Upper lobe of left lung (tissue), 6 donors: ENCODE measurements around the gene AP2A2. TPM values are rescaled to one million over a fixed set of nuclear protein-coding genes. Genes with fewer than 3 reads are reported as not detected.
A peak's percentile ranks its signal among the peaks of the same experiment; 100 is the strongest.

Experiments
- ATAC-seq, 2 donors: fragments of 200-7000 bp; cut with Tn5 transposase; one replicate each; pipeline ENCODE4 v1.9.1; 2022; ENCODE audit warnings: mild to moderate bottlenecking in 2 of 2, moderate library complexity in 2 of 2; ENCODE audit not compliant: low FRiP score in 2 of 2
- DNase-seq, 2 donors: peaks; one replicate each; pipeline ENCODE4 v3.0.0-alpha.2; 2019 to 2020
- H3K27ac ChIP-seq, 4 donors: fragments of 200-600 bp; sonication (generic); one replicate each; pipeline ENCODE4 v1.5.1; 2016 to 2019
- H3K27me3 ChIP-seq, 4 donors: fragments of 200-600 bp; sonication (generic); one replicate each; pipeline ENCODE4 v1.5.1; 2017 to 2019
- H3K36me3 ChIP-seq, 4 donors: fragments of 200-600 bp; sonication (generic); one replicate each; pipeline ENCODE4 v1.5.1; 2016 to 2019
- H3K4me1 ChIP-seq, 4 donors: fragments of 200-600 bp; sonication (generic); one replicate each; pipeline ENCODE4 v1.5.1; 2018 to 2019
- H3K4me3 ChIP-seq, 4 donors: fragments of 200-600 bp; sonication (generic); one replicate each; pipeline ENCODE4 v1.5.1; 2017 to 2019; ENCODE audit warnings: mild to moderate bottlenecking in 2 of 4, moderate library complexity in 1 of 4
- H3K9me3 ChIP-seq, 4 donors: fragments of 200-600 bp; sonication (generic); one replicate each; pipeline ENCODE4 v1.5.1; 2018 to 2019
- EP300 ChIP-seq, 4 donors: sonication (generic); formaldehyde crosslinking; IDR thresholded peaks; one replicate each; pipeline ENCODE4 v1.5.1; 2017; ENCODE audit warnings: antibody characterized with exemption in 4 of 4, control low read depth in 2 of 4
- POLR2A ChIP-seq, 4 donors: fragments of 450-650 bp; IDR thresholded peaks; one replicate each; pipeline ENCODE4 v1.5.1; 2016 to 2017; ENCODE audit warnings: antibody characterized with exemption in 4 of 4, mild to moderate bottlenecking in 2 of 4
- POLR2AphosphoS5 ChIP-seq, 2 donors: sonication (generic); formaldehyde crosslinking; IDR thresholded peaks; one replicate each; pipeline ENCODE4 v1.5.1; 2017; ENCODE audit warnings: antibody characterized with exemption in 2 of 2
- WGBS, 2 donors: methylation state at CpG; one replicate each; pipeline ENCODE4 v1.1.5; 2017 to 2018; 5-methylcytosine and 5-hydroxymethylcytosine counted together
- total RNA-seq, 6 donors: library from RNA; depleted of rRNA in 4 of 6; stranded (reverse); fragments of >200 nt in 4 of 6; gene quantifications; one replicate each; pipeline versions ENCODE4 v1.1.0 to v1.2.1, GENCODE V29; 2016 to 2021
- TF ChIP-seq, protein P1 (sequence below), 6 experiments: fragments of 450-650 bp in 4 of 6; fragments of 200-600 bp in 2 of 6; sonication (generic) in 2 of 6; IDR thresholded peaks; one replicate each; pipeline ENCODE4 v1.5.1; 2016 to 2019; ENCODE audit warnings: antibody characterized with exemption in 6 of 6
- donor health status: DM: no; HTN: no; CAD: no; lungs with moderate emphysema.
- donor health status: DM: no; HTN: yes; CAD: no; lungs with severe emphysema.

Gene AP2A2
- total RNA-seq, 6 donors from 2014 or later, result 55.7 to 273 (median 103) TPM

GRCh38 chr11:995044-995751 lies 69.5 kb downstream of the AP2A2 start:
- no peaks in the 10 kb centered on the region for H3K27me3 ChIP-seq
- peak in 1 of 2 donors; percentile 38 for DNase-seq
- H3K4me1 ChIP-seq, result no peaks in the 10 kb centered on the region
- TF ChIP-seq POLR2A (IDR thresholded peaks at IDR 0.05), result no peak
- no peak for TF ChIP-seq EP300 (IDR thresholded peaks at IDR 0.05)
- no peak for TF ChIP-seq POLR2AphosphoS5 (IDR thresholded peaks at IDR 0.05)
- TF ChIP-seq, protein P1, sequence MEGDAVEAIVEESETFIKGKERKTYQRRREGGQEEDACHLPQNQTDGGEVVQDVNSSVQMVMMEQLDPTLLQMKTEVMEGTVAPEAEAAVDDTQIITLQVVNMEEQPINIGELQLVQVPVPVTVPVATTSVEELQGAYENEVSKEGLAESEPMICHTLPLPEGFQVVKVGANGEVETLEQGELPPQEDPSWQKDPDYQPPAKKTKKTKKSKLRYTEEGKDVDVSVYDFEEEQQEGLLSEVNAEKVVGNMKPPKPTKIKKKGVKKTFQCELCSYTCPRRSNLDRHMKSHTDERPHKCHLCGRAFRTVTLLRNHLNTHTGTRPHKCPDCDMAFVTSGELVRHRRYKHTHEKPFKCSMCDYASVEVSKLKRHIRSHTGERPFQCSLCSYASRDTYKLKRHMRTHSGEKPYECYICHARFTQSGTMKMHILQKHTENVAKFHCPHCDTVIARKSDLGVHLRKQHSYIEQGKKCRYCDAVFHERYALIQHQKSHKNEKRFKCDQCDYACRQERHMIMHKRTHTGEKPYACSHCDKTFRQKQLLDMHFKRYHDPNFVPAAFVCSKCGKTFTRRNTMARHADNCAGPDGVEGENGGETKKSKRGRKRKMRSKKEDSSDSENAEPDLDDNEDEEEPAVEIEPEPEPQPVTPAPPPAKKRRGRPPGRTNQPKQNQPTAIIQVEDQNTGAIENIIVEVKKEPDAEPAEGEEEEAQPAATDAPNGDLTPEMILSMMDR (IDR thresholded peaks at IDR 0.05), result no peak
- ATAC-seq, result no peak
- peaks cover 31 to 87% (median 66%) of the 10 kb centered on the region in 4 donors for H3K36me3 ChIP-seq
- peak overlapping the region in 1 of 4 donors; percentile 35 for H3K27ac ChIP-seq
- no peaks in the 10 kb centered on the region for H3K9me3 ChIP-seq
- 79 to 82% methylated on average over 12 to 15 of the region's 16 CpGs for WGBS, 2 donors
- no peak overlapping the region for H3K4me3 ChIP-seq

DNA sequence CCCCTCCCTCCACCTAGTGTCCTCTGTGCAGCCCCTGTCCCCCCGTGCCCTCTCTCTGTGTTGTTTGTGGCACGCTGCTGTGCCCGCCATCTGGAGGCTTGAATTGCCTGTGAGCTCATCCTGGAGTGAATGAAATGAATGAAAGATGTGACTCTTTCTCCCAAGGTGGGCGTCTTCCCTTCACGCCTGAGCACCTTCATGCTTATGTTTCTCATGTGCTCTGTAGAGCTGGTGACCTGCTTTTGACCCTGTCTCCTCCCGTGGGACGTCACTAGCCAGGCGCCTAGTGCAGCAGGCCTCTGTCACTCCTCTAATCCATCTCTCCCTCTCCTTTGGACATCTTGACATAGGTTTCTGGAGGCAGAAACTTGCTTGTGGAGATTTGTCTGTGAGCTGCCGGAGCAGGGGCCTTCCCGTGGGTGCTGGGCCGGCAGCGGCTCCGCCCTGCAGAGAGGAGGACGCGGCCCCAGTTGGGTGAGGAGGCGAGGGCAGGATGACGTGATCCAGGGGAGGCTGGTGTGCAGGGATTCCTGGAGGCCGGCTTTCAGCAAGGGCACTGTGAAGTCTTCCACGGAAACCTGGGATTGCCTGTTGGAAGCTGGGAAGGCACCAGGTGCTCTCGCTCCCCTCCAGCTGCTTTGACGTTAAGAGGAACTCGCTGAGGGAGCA lies 70.2 kb downstream of the AP2A2 start:
- DNase-seq (peak in 1 of 2 donors; percentile 56), ATAC-seq (no peak)
- no peak overlapping the region for H3K4me3 ChIP-seq
- H3K27me3 ChIP-seq, result no peaks in the 10 kb centered on the region
- WGBS, 2 donors, result 75 to 86% methylated on average over 14 to 22 of the region's 22 CpGs
- H3K27ac ChIP-seq, result peak overlapping the region in 1 of 4 donors; percentile 35
- H3K9me3 ChIP-seq, result no peaks in the 10 kb centered on the region
- TF ChIP-seq, protein P1 (IDR thresholded peaks at IDR 0.05), result no peak
- no peak for TF ChIP-seq POLR2AphosphoS5 (IDR thresholded peaks at IDR 0.05)
- no peak for TF ChIP-seq POLR2A (IDR thresholded peaks at IDR 0.05)
- no peak for TF ChIP-seq EP300 (IDR thresholded peaks at IDR 0.05)
- H3K36me3 ChIP-seq, result peaks cover 31 to 88% (median 68%) of the 10 kb centered on the region in 4 donors
- no peaks in the 10 kb centered on the region for H3K4me1 ChIP-seq

DNA sequence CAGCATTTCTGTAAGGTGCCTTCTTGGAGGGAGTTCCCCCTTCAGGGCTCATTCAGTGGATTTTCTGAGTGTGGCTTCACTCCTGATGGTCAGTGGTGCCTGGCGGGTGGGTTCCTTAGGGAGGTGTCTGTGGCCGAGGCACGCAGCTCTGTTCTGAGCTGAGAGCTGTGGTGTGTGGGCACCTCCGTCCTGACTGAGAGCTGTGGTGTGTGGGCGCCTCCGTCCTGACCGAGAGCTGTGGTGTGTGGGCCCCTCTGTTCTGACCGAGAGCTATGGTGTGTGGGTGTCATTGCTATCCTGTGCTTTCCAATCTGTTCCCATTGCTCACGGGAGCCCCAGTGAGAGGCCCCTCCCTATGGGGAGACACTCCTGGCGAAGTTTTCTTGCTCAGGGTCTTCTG lies 71.0 kb downstream of the AP2A2 start:
- peaks cover 33 to 88% (median 69%) of the 10 kb centered on the region in 4 donors for H3K36me3 ChIP-seq
- WGBS, 2 donors, result 83 to 97% methylated on average over 6 to 10 of the region's 10 CpGs
- H3K9me3 ChIP-seq, result no peaks in the 10 kb centered on the region
- peak in 1 of 2 donors; percentile 42 for DNase-seq
- ATAC-seq, result no peak
- H3K27ac ChIP-seq, result no peak overlapping the region
- TF ChIP-seq POLR2AphosphoS5 (IDR thresholded peaks at IDR 0.05) (no peak), EP300 (IDR thresholded peaks at IDR 0.05) (no peak), POLR2A (IDR thresholded peaks at IDR 0.05) (no peak)
- TF ChIP-seq, protein P1 (IDR thresholded peaks at IDR 0.05), result no peak
- H3K4me1 ChIP-seq, result no peaks in the 10 kb centered on the region
- no peaks in the 10 kb centered on the region for H3K27me3 ChIP-seq
- H3K4me3 ChIP-seq, result no peak overlapping the region

GRCh38 chr11:997907-998306 lies 72.2 kb downstream of the AP2A2 start:
- Histone ChIP-seq H3K27ac (no peak overlapping the region), H3K27me3 (no peaks in the 10 kb centered on the region), H3K4me1 (no peaks in the 10 kb centered on the region), H3K9me3 (no peaks in the 10 kb centered on the region), H3K4me3 (no peak overlapping the region), H3K36me3 (peaks cover 35 to 88% (median 67%) of the 10 kb centered on the region in 4 donors)
- 87 to 88% methylated on average over 14 of the region's 14 CpGs for WGBS, 2 donors
- DNase-seq (peak in 1 of 2 donors; percentile 71), ATAC-seq (no peak)
- TF ChIP-seq POLR2A (IDR thresholded peaks at IDR 0.05), result no peak

DNA sequence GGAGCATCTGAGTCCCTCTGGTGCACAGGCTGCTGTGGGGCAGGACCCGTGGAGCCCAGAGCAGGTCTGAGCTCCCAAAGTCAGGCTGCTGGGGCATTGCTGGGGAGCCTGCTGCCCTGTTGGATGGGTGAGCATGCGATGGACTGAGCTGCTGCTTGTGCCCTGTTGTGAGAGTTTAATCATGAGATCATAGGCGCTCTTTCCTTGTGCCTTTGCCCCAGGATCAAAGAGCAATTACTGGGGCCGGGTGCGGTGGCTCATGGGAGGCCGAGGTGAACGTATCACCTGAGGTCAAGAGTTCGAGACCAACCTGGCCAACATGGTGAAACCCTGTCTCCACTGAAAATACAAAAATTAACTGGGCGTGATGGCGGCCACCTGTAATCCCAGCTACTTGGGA lies 73.3 kb downstream of the AP2A2 start:
- no peak overlapping the region for H3K4me3 ChIP-seq
- H3K36me3 ChIP-seq, result peaks cover 25 to 88% (median 63%) of the 10 kb centered on the region in 4 donors
- no peaks in the 10 kb centered on the region for H3K9me3 ChIP-seq
- ATAC-seq (no peak), DNase-seq (peak in 1 of 2 donors; percentile 25)
- no peak overlapping the region for H3K27ac ChIP-seq
- 96 to 100% methylated on average over 9 to 10 of the region's 10 CpGs for WGBS, 2 donors
- TF ChIP-seq POLR2A (IDR thresholded peaks at IDR 0.05), result no peak
- TF ChIP-seq POLR2AphosphoS5 (IDR thresholded peaks at IDR 0.05), result no peak
- no peak for TF ChIP-seq EP300 (IDR thresholded peaks at IDR 0.05)
- TF ChIP-seq, protein P1 (IDR thresholded peaks at IDR 0.05), result no peak
- H3K27me3 ChIP-seq, result no peaks in the 10 kb centered on the region
- no peaks in the 10 kb centered on the region for H3K4me1 ChIP-seq
